Skeletal muscle satellite cell (primary cell): ENCODE results near the gene ATP6AP1.

Source experiments
- H3K27me3 ChIP-seq: 2 replicates; pipeline ENCODE4 v1.7.0; 2013; ENCODE audit warnings: low read length; ENCODE audit not compliant: control insufficient read depth, insufficient read depth
- H3K36me3 ChIP-seq: 2 replicates; pipeline ENCODE4 v1.7.0; 2013; ENCODE audit warnings: mild to moderate bottlenecking, control low read depth, low read length; ENCODE audit not compliant: insufficient read depth
- H3K4me1 ChIP-seq: 2 replicates; pipeline ENCODE4 v1.7.0; 2013; ENCODE audit warnings: low read length; ENCODE audit not compliant: control insufficient read depth, insufficient read depth
- H3K4me2 ChIP-seq: 2 replicates; pipeline ENCODE4 v1.7.0; 2013; ENCODE audit warnings: mild to moderate bottlenecking, low read length
- H3K4me3 ChIP-seq: 2 replicates; pipeline ENCODE4 v1.7.0; 2013; ENCODE audit warnings: low read length
- H3K9ac ChIP-seq: 2 replicates; pipeline ENCODE4 v1.7.0; 2013; ENCODE audit warnings: mild to moderate bottlenecking, low read depth, low read length, moderate library complexity
- H3K9me3 ChIP-seq: replicated peaks from 2 replicates; pipeline ENCODE4 v1.7.0; 2013; ENCODE audit warnings: mild to moderate bottlenecking, control low read depth, low read length

Gene ATP6AP1

GRCh38 chrX:154401918-154402621 is 26.4 kb upstream of the ATP6AP1 start:
- Histone ChIP-seq H3K27me3 (no peaks in the 10 kb centered on the region), H3K4me3 (no peak overlapping the region), H3K4me1 (peaks cover 6% of the 10 kb centered on the region), H3K4me2 (no peak overlapping the region), H3K9me3 (no peaks in the 10 kb centered on the region), H3K9ac (no peak overlapping the region), H3K36me3 (peaks cover 33% of the 10 kb centered on the region)

GRCh38 chrX:154402622-154403127 is 25.8 kb upstream of the ATP6AP1 start:
- Histone ChIP-seq H3K4me1 (peaks cover 6% of the 10 kb centered on the region), H3K27me3 (no peaks in the 10 kb centered on the region), H3K4me2 (no peak overlapping the region), H3K9ac (no peak overlapping the region), H3K36me3 (peaks cover 33% of the 10 kb centered on the region), H3K9me3 (no peaks in the 10 kb centered on the region), H3K4me3 (no peak overlapping the region)

DNA sequence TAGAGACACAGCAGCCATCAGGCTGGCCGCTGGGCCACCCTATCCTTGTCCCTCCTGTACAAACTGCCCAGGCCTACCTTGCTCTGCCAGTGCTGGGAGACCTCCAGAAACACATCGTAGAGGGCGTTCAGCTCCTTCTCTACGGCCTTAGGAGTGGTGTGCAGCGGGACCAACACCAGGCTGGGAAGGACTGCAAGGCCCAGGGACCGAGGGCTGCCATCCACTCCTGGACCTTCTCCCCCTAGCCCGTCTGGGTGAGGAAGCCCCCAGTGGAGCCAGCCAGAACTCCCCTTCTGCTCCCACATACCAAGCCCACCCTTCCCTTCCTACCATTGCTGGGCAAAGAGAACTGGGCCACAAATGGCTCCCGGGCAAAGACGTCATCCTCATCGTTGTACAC is 25.3 kb upstream of the ATP6AP1 start:
- H3K36me3 ChIP-seq: peaks cover 33% of the 10 kb centered on the region
- no peak overlapping the region for H3K4me2 ChIP-seq
- no peaks in the 10 kb centered on the region for H3K27me3 ChIP-seq
- H3K4me3 ChIP-seq: no peak overlapping the region
- no peaks in the 10 kb centered on the region for H3K9me3 ChIP-seq
- peaks cover 6% of the 10 kb centered on the region for H3K4me1 ChIP-seq
- H3K9ac ChIP-seq: no peak overlapping the region

DNA sequence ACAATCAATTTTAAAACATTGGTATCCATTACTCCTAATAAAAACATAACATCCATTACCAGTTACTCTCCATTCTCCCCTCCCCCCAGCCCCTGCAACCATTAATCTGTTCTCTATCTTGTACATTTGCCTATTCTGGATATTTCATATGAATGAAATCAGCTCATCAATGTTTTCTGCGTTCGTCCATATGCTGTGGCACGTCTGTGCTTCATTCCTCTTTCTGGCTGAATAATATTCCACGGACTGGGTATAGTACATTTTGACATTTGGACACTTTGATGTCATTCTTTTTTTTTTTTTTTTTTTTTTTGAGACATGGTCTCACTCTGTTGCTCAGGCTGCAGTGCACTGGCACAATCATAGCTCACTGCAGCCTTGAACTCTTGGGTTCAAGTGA is 24.6 kb upstream of the ATP6AP1 start:
- no peak overlapping the region for H3K4me3 ChIP-seq
- peaks cover 27% of the 10 kb centered on the region for H3K36me3 ChIP-seq
- H3K27me3 ChIP-seq: no peaks in the 10 kb centered on the region

GRCh38 chrX:154404625-154405192 is 23.8 kb upstream of the ATP6AP1 start:
- peaks cover 10% of the 10 kb centered on the region for H3K4me1 ChIP-seq
- no peak overlapping the region for H3K4me3 ChIP-seq
- no peaks in the 10 kb centered on the region for H3K9me3 ChIP-seq
- H3K9ac ChIP-seq: no peak overlapping the region
- no peaks in the 10 kb centered on the region for H3K27me3 ChIP-seq
- H3K36me3 ChIP-seq: peaks cover 19% of the 10 kb centered on the region
- H3K4me2 ChIP-seq: no peak overlapping the region

More for the DNA sequence above, 24.6 kb upstream of the ATP6AP1 start:
- Histone ChIP-seq H3K4me2 (no peak overlapping the region), H3K9ac (no peak overlapping the region), H3K9me3 (no peaks in the 10 kb centered on the region), H3K4me1 (peaks cover 6% of the 10 kb centered on the region)

GRCh38 chrX:154408659-154409221 is 19.7 kb upstream of the ATP6AP1 start:
- Histone ChIP-seq H3K9ac (peak overlapping the region; percentile 85), H3K36me3 (peaks cover 4% of the 10 kb centered on the region), H3K4me3 (peak overlapping the region; percentile 72), H3K4me2 (peak overlapping the region; percentile 94), H3K9me3 (no peaks in the 10 kb centered on the region), H3K4me1 (peaks cover 12% of the 10 kb centered on the region), H3K27me3 (no peaks in the 10 kb centered on the region)

DNA sequence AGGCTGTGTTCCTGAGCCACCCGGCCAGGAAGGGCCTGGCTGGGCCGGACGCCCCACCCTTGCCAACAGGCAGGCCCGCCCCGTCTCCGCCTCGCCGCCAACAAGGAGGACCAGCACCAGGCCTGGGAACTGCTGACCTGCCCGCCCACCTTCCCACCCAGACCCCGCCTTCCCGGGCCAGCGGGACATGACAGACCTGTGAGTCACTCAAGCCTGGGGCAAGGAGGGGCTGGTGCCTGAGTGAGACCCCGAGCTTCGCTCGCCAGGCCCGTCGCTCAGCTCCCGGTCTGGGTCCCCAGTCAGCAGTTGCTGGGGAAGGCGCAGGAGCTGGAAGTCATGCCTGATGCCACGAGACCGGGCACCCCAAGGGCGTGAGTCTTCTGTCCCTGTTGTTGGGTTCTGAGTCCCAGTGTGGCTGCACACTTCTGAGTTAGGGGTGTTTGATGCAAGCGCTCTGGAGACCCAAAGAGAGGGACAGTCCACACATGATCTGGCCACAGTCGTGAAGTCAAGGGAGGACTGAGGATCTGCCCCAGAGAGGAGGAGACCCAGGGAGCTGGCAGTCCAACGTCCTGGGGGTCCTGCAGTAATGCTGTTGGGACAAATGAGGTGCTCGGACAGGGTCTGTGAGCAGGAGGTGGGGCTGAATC is 19.1 kb upstream of the ATP6AP1 start, which contains the start of gene DNASE1L1:
Gene DNASE1L1 (minus strand): TSS at position 33 of the 650 bp plus-strand sequence. CDS start 3,686 bp downstream, outside the sequence.
- H3K36me3 ChIP-seq: peaks cover 2% of the 10 kb centered on the region
- H3K4me1 ChIP-seq: peaks cover 12% of the 10 kb centered on the region
- no peaks in the 10 kb centered on the region for H3K27me3 ChIP-seq
- H3K4me2 ChIP-seq: peak within 1 kb of the TSS; percentile 94
- no peaks in the 10 kb centered on the region for H3K9me3 ChIP-seq
- H3K9ac ChIP-seq: peak within 1 kb of the TSS; percentile 85
- H3K4me3 ChIP-seq: peak within 1 kb of the TSS; percentile 72

DNA sequence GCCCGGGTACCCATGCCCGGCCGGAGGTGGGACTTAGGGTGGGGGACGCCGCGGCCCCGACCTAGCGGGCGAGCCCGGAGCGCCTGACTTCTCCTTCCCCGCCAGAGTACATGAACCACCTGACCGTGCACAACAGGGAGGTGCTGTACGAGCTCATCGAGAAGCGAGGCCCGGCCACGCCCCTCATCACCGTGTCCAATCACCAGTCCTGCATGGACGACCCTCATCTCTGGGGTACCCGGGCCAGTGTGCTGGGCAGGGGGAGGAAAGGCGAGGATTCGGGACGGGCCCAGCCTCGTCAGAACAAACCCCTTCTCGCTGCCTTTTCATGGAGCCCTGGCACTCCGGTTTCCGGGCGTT is 16.5 kb upstream of the ATP6AP1 start:
- peaks cover 12% of the 10 kb centered on the region for H3K4me1 ChIP-seq
- H3K9me3 ChIP-seq: no peaks in the 10 kb centered on the region
- H3K4me2 ChIP-seq: peak overlapping the region; percentile 80
- H3K36me3 ChIP-seq: no peaks in the 10 kb centered on the region
- no peaks in the 10 kb centered on the region for H3K27me3 ChIP-seq
- H3K9ac ChIP-seq: peak overlapping the region; percentile 87
- H3K4me3 ChIP-seq: peak overlapping the region; percentile 82

DNA sequence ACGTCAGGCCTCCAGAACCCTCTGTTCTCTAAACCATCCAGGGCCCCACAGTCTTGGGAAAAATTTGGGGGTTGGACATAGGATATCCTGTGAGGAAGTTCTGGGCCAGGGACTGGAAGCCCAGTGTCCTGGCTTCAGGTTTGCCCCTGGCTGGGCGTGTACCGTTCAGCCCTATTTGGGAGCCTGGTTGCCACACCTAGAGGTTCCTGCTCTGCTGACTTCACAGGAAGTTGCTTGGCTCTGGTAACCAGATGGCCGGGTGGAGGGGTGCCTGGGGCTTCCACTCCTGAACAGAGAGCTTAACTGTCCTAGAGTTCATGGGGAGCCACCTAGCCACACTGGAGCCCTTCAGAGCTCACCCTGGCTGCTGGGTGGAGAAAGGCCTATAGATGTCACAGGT is 16.0 kb upstream of the ATP6AP1 start:
- Histone ChIP-seq H3K9ac (peak overlapping the region; percentile 87), H3K27me3 (no peaks in the 10 kb centered on the region), H3K36me3 (no peaks in the 10 kb centered on the region), H3K4me3 (peak overlapping the region; percentile 82), H3K4me1 (peaks cover 12% of the 10 kb centered on the region), H3K4me2 (peak overlapping the region; percentile 80), H3K9me3 (no peaks in the 10 kb centered on the region)

DNA sequence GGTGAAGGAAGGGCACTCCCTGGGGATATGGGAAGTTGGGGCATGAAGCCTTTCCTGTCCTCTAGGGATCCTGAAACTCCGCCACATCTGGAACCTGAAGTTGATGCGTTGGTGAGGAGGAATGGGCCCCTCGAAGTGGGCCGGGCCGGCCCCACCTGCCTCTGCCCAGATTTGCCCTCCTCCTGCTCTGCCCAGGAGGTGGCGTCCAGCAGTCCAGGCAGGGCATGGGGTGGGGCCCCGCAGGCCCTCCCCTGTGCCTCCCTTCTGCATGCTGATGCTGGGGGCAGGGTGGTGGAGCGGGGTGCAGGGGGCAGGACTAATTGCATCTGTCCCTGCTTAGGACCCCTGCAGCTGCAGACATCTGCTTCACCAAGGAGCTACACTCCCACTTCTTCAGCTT is 15.3 kb upstream of the ATP6AP1 start:
- no peak overlapping the region for H3K4me3 ChIP-seq
- no peaks in the 10 kb centered on the region for H3K36me3 ChIP-seq
- no peaks in the 10 kb centered on the region for H3K27me3 ChIP-seq
- H3K9me3 ChIP-seq: no peaks in the 10 kb centered on the region
- no peak overlapping the region for H3K4me2 ChIP-seq
- H3K9ac ChIP-seq: no peak overlapping the region
- peaks cover 12% of the 10 kb centered on the region for H3K4me1 ChIP-seq

DNA sequence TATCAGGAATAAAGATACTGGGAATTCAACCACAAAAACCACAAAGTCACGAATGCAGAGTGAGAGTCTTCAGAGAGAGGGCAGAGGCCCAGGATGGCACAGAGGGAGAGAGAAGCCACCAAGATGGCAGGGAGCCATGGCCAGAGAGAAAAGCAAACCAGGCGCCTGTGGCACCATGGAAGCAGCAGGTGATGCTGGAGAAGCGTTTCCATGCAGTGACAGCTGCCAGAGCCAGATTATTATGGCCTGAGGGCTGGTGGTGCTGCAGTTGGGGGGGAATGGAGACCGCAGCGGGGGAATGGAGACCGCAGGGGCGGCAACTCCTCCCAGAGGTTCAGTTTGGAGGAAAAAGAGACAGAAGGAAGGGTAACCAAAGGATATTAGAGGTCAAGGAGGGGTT is 11.3 kb upstream of the ATP6AP1 start:
- peaks cover 15% of the 10 kb centered on the region for H3K4me1 ChIP-seq
- H3K9me3 ChIP-seq: no peaks in the 10 kb centered on the region
- no peaks in the 10 kb centered on the region for H3K36me3 ChIP-seq
- H3K4me3 ChIP-seq: no peak overlapping the region
- H3K27me3 ChIP-seq: no peaks in the 10 kb centered on the region
- H3K4me2 ChIP-seq: no peak overlapping the region
- no peak overlapping the region for H3K9ac ChIP-seq
